Ishikawa (cell line): ENCODE data around the gene IL1RL2.

Experiments
- CEBPB ChIP-seq: IDR thresholded peaks from 2 replicates; pipeline ENCODE4 v1.6.1; 2012
- CREB1 ChIP-seq: IDR thresholded peaks from 2 replicates; pipeline ENCODE4 v1.6.1; 2012; ENCODE audit warnings: low read depth
- EGR1 ChIP-seq: IDR thresholded peaks from 2 replicates; pipeline ENCODE4 v1.6.1; 2012
- EP300 ChIP-seq: IDR thresholded peaks from 2 replicates; pipeline ENCODE4 v1.6.1; 2012; ENCODE audit warnings: borderline replicate concordance
- FOXM1 ChIP-seq: IDR thresholded peaks from 2 replicates; pipeline ENCODE4 v1.6.1; 2012; ENCODE audit warnings: low read depth, borderline replicate concordance
- MAX ChIP-seq: IDR thresholded peaks from 2 replicates; pipeline ENCODE4 v1.6.1; 2012
- NFIC ChIP-seq: IDR thresholded peaks from 2 replicates; pipeline ENCODE4 v1.6.1; 2012
- RAD21 ChIP-seq: IDR thresholded peaks from 2 replicates; pipeline ENCODE4 v1.6.1; 2012; ENCODE audit warnings: low read depth
- REST ChIP-seq: IDR thresholded peaks from 2 replicates; pipeline ENCODE4 v1.6.1; 2012; ENCODE audit warnings: low read depth, mild to moderate bottlenecking
- TAF1 ChIP-seq: IDR thresholded peaks from 2 replicates; pipeline ENCODE4 v1.6.1; 2012; ENCODE audit warnings: low read depth, mild to moderate bottlenecking
- TCF12 ChIP-seq: IDR thresholded peaks from 2 replicates; pipeline ENCODE4 v1.6.1; 2012; ENCODE audit warnings: low read depth
- TEAD4 ChIP-seq: IDR thresholded peaks from 2 replicates; pipeline ENCODE4 v1.6.1; 2012
- USF1 ChIP-seq: IDR thresholded peaks from 2 replicates; pipeline ENCODE4 v1.6.1; 2012
- YY1 ChIP-seq: IDR thresholded peaks from 2 replicates; pipeline ENCODE4 v1.6.1; 2012; ENCODE audit warnings: low read depth
- ZBTB7A ChIP-seq: IDR thresholded peaks from 2 replicates; pipeline ENCODE4 v1.6.1; 2012; ENCODE audit warnings: low read depth

Gene IL1RL2

GRCh38 chr2:102256874-102257462 is 70.1 kb downstream of the IL1RL2 start:
- TF ChIP-seq MAX (0 out of 2 replicates have a peak, but pooled peaks have one; percentile 16), FOXM1 (peak; percentile 26; the same call in 1 of the 2 replicates), USF1 (no peak), ZBTB7A (no peak), CEBPB (0 out of 2 replicates have a peak, but pooled peaks have one; percentile 47), REST (no peak), CREB1 (no peak), EGR1 (no peak), NFIC (peak; percentile 46), TEAD4 (peak; percentile 58; the same call in 1 of the 2 replicates), EP300 (peak; percentile 62; the same call in 1 of the 2 replicates)

GRCh38 chr2:102258025-102258385 is 71.2 kb downstream of the IL1RL2 start:
- TF ChIP-seq EP300 (peak; percentile 61; the same call in 1 of the 2 replicates), RAD21 (no peak)

- TF ChIP-seq REST (no peak), FOXM1 (no peak)
These were observed 71.7 kb downstream of the IL1RL2 start for GRCh38 chr2:102258386-102259074.

GRCh38 chr2:102261467-102262135 is 74.8 kb downstream of the IL1RL2 start:
- TF ChIP-seq RAD21 (no peak), CREB1 (no peak), MAX (no peak), CEBPB (no peak), TEAD4 (no peak), EP300 (no peak), USF1 (no peak)

- TF ChIP-seq ZBTB7A (no peak), TEAD4 (no peak), TCF12 (no peak), YY1 (no peak), MAX (no peak), RAD21 (no peak), CREB1 (no peak), TAF1 (no peak), EP300 (no peak), FOXM1 (no peak), EGR1 (no peak), NFIC (no peak), CEBPB (no peak), USF1 (no peak), REST (no peak)
These were observed 75.7 kb downstream of the IL1RL2 start for GRCh38 chr2:102262216-102263129.
